ENCODE results near the gene TERT. TPM values are rescaled to one million over a fixed set of nuclear protein-coding genes. Genes with fewer than 3 reads are reported as not detected.
"Not testable (repeated sequence)": the region's sequence is repeated elsewhere in the genome, so short reads cannot be mapped to it uniquely, and the experiment has no call there.

Gene TERT
- total RNA-seq, 1 donor from 2014 or later = not detected

DNA sequence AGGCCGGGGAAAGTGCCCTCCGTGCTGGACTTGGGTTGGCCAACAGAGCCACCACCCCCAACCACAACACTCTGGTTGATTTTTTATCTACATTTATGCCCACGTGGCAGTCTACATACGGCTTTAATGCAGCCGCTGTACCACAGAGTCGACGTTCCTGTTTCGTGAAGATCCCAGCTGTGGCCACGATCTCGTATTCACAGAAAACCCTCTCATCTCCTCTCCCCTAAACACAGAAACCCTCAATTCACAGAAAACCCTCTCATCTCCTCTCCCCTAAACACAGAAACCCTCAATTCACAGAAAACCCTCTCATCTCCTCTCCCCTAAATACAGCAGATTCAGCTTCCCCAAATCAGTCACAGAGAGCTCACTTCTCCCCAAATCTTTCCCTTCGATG, 65.8 kb downstream of the TERT start:
- intact Hi-C loops (cut with micrococcal nuclease); DNase-seq; ATAC-seq: not testable (repeated sequence)

DNA sequence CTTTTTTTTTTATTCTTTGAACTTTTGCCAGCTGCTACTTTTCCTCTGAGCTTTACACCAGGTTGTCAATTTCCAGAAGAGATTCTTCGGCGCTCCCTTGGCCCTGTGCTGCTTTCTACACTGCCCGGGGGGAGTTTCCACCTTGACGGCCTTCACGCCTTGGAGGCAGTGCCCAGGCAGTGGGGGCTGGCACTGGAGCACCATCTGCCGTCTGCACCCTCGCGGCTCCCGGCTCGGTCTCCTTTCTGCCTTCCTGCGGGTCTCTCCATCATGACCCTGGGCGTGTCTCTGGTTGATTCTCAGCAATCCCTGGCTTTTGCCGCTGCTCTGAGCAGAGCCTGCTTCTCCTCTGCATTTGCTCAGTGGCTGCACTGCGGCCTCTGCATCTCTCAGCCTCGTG, 66.7 kb downstream of the TERT start:
- DNase-seq (no peak), ATAC-seq (no peak)
- intact Hi-C loops (cut with micrococcal nuclease) = no loop called here

DNA sequence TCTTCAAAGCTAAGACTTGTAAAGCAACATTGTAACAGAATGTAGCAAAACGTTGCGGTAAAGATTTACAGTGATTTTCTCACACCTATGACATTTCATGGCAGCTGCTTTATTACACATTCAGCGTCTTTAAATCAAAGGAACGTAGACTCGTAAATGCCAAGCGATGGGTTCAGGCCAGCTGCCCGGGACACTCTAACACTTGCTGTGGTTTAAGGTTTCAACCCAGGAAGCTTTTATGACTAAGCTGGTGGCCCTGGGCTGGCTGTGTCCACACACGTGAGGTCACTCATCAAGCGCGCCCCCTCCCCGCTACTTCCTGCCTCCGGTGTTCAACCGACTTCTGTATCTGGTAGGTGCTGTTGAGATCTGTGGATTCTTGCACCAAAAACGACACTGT, 67.2 kb downstream of the TERT start:
- DNase-seq (no peak), ATAC-seq (no peak)
- intact Hi-C loops (cut with micrococcal nuclease) = no loop called here

DNA sequence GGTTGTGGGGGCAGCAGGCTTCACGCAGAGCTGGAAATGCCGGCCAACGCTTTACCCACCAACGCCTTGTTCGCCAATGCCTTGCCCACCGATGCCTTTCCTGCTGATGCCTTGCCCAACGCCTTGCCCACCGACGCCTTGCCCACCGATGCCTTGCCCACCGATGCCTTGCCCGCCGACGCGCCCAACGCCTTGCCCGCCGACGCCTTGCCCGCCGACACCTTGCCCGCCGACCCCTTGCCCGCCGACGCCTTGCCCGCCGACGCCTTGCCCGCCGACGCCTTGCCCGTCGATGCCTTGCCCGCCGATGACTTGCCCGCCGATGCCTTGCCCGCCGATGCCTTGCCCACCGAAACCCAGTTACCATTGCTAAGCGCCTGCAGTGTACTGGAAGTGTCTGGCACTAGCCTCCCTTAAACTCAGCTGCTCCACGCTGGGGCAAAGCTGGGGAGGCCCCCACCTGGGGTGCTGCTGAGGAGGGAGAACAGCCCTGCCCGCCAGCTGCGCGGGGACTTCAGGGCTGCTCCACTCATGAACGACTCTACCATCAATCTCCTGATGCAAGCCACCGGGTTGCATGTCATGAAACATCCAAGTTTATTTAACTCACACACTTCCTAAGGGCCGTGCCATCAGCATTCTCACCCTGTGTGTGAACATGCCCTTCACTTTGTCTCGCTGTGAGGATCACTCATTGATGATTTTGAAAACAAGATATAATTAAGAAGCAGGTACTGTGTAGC, 67.9 kb downstream of the TERT start:
- intact Hi-C loops (cut with micrococcal nuclease) = no loop called here
- DNase-seq (no peak), ATAC-seq (no peak)

DNA sequence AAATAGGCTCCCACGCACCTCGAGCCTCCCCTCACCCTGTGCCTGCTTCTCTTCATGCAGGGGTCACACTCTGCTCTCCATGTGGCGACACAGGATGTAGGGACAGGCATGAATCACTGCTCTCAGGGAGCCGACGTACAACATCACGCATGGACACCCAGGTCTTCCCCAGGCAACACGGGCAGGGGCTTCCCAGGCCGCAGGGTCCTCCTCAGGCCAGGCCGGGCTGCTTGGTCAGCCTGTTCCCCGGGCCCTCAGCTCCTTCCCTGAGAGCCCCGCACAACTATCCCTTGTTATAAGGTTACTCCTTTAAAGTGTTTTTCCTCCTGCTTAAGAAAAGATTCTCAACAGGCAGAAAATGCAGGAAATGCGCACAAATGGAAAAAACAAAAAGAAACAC, 68.6 kb downstream of the TERT start:
- no peak for ATAC-seq
- intact Hi-C loops (cut with micrococcal nuclease) = no loop called here
- no peak for DNase-seq

DNA sequence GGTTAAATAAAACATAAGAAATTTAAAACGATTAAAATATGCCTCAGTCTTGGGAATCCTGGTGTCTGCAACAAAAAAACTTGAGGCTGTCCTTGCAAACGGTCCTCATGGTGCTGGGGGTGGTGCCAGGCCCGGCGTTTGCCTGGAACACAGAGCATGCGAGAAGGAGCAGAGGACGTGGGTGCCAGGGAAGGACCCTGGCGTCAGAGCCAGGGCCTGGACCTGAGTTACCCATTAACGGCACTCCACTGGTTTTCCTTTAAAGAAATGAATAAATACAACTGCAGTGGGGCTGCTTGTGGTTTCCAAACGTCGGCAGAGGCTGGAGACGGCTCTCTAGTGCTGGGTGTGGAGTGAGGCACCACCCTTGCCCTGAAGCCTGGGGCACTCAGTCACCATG, 69.8 kb downstream of the TERT start, which contains the start of gene SLC6A18:
Gene SLC6A18, plus strand, starts transcription at position 301 of the 400 bp plus-strand sequence. Its CDS starts 97 bp downstream, at position 398.
- DNase-seq = no peak
- no peak for ATAC-seq
- intact Hi-C loops (cut with micrococcal nuclease) = no loop called here

DNA sequence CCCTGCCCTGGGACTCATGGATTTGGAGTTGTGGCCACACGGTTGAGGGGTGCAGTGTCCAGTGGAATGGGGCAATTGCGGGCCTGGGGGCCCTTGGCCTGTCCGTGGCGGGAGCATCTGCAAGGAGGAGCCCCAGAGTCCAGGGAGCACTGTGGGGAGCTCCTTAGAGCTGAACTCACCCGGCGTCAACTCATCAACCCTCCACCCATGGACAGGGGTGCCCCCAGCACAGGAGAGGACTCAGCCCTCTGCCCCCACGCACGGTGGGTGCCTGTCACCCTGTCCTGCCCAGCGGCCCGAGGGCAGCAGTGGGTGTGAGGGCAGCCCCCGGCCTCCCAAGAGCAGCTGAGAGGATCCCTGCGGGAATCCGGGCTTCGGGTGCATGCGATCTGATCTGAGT, 70.2 kb downstream of the TERT start:
- ATAC-seq (no peak), DNase-seq (no peak)
- intact Hi-C loops (cut with micrococcal nuclease) = no loop called here

DNA sequence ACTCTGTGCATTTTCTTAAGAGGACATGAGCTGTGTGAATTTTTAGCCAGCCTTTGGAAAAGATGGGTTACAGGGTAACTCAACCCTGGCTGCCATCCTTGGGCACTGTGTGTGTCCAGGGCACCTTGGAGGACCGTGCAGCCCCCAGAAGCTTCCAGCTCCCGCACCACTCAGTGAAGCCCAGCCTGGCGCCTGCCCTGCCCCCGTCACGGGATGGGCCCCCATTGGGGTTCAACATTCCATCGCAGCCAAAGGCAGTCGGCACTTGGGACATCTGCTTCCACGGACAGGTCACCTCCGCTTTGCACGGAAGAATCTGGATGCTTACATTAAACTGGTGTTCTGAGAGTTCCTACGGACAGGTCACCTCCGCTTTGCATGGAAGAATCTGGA, 71.6 kb downstream of the TERT start:
- no peak for DNase-seq
- intact Hi-C loops (cut with micrococcal nuclease) = no loop called here
- no peak for ATAC-seq

DNA sequence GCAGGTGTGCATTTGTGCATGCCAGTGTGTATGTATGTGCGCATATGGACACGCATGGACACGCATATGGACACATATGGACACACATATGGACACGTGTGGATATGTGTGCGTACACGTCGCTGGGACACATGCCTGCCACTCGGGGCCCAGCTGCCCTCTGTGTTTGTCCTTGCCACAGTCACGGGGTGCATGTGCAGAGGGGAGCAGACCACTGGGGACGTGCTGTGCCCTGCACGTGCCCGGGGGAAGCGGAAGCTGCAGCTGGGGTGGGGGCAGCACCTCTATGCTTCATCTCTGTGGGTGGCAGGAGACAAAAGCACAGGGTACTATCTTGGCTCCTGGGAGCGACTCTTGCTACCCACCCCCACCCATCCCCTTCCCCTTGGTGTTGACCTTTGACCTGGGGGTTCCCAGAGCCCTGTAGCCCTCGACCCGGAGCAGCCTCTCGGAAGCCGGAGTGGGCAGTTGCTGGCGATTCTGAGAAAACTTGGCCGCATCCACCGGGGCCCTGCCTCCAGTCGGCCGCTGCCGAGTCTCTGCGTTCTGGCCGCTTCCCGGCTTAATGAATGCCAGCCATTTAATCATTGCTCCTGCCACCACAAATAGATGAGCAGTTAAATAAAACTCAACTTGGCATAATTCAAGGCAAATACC, 72.1 kb downstream of the TERT start:
- DNase-seq = no peak
- intact Hi-C loops (cut with micrococcal nuclease) = no loop called here
- no peak for ATAC-seq

DNA sequence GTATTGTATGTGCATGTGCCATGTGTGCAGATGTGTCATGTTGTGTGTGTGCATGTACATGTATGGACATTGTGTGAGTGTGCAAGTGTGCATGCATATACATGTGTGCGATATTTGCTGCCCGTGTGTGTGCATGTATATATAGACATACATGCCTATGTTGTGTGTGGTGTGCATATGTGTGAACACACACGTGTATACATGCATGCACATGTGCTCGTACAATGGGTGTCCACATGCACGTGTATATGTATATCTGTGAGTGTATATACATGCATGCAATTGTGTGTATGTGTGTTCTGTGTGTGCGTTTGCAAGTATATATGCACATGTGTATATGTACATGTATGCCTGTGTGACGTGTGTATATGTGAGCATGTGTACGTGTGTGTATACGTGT, 72.7 kb downstream of the TERT start:
- no peak for DNase-seq
- no peak for ATAC-seq
- intact Hi-C loops (cut with micrococcal nuclease) = no loop called here

DNA sequence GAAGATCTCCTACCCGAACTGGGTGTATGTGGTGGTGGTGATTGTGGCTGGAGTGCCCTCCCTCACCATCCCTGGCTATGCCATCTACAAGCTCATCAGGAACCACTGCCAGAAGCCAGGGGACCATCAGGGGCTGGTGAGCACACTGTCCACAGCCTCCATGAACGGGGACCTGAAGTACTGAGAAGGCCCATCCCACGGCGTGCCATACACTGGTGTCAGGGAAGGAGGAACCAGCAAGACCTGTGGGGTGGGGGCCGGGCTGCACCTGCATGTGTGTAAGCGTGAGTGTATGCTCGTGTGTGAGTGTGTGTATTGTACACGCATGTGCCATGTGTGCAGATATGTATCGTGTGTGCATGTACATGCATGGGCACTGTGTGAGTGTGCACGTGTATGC, 73.1 kb downstream of the TERT start:
- intact Hi-C loops (cut with micrococcal nuclease) = no loop called here
- no peak for DNase-seq
- ATAC-seq = no peak

DNA sequence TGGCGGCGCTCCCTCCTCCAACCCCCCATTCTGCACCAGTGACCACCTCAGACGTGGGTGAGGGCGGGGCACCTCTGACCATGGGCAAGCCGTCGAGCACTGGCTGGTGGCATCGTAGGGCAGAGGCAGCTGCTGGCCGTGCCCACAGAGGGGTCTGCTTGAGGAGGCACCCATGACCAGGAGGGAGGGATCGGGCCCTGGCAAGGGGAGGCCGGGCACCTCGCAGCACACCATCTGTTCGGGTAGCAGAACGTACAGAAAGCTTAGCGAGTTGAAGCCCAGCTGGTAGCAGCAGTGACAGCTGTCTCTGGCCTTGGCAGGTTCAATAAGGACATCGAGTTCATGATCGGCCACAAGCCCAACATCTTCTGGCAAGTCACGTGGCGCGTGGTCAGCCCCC, 74.0 kb downstream of the TERT start:
- intact Hi-C loops (cut with micrococcal nuclease) = no loop called here
- no peak for DNase-seq
- ATAC-seq = no peak

DNA sequence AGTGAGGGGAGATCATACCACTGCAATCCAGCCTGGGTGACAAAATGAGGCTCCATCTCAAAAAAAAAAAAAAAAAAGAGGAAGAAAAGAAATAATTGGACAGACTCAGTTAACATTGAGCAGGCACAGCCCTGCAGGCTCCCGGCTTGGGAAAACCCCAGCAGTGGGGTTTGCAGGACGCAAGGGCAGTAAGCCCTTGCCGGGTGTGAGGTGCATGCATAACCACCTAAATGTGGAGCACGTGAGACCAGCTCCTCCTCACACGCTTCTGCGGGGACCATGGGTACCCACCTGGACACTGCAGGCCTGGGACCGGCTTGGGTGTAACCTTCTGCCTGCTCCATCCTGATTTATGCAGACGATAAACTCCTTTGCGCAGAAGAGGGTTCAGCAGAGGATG, 74.5 kb downstream of the TERT start:
- intact Hi-C loops (cut with micrococcal nuclease) = no loop called here
- ATAC-seq (no peak), DNase-seq (no peak)

DNA sequence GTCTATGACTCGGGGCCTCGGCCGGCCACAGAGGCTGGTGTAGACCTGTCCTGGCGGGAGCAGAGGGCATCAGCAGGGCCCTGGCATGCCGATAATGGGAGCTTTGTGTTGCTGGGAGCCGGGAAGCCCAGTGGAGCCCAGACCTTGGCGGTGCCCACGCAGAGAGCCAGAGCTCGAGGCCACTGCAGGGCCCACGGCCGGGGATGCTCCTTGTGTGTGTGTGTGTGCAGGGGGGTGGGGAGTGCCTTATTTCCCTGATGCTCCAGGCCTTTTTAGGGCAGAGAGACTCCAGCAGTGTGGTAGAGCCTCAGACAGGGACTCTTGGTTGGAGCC, 75.1 kb downstream of the TERT start:
- no peak for ATAC-seq
- DNase-seq = no peak
- intact Hi-C loops (cut with micrococcal nuclease) = no loop called here

DNA sequence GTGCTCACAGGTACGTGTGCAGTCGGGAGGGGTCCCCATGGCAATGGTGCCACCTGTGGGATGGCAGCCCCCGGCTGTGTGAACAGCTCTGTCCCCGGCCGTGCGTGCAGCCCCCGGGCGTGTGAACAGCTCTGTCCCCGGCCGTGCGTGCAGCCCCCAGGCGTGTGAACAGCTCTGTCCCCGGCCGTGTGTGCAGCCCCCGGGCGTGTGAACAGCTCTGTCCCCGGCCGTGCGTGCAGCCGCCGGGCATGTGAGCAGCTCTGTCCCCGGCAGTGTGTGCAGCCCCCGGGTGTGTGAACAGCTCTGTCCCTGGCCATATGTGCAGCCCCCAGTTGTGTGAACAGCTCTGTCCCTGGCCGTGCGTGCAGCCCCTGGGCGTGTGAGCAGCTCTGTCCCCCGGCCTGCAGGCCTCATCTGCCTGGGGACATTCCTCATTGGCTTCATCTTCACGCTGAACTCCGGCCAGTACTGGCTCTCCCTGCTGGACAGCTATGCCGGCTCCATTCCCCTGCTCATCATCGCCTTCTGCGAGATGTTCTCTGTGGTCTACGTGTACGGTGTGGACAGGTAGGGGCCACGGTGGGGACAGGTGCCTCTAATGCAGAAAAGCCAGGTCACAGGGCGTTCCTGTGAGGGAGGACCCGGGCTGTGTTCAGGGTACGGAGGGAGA, 75.6 kb downstream of the TERT start:
- intact Hi-C loops (cut with micrococcal nuclease) = no loop called here
- ATAC-seq (no peak), DNase-seq (no peak)

DNA sequence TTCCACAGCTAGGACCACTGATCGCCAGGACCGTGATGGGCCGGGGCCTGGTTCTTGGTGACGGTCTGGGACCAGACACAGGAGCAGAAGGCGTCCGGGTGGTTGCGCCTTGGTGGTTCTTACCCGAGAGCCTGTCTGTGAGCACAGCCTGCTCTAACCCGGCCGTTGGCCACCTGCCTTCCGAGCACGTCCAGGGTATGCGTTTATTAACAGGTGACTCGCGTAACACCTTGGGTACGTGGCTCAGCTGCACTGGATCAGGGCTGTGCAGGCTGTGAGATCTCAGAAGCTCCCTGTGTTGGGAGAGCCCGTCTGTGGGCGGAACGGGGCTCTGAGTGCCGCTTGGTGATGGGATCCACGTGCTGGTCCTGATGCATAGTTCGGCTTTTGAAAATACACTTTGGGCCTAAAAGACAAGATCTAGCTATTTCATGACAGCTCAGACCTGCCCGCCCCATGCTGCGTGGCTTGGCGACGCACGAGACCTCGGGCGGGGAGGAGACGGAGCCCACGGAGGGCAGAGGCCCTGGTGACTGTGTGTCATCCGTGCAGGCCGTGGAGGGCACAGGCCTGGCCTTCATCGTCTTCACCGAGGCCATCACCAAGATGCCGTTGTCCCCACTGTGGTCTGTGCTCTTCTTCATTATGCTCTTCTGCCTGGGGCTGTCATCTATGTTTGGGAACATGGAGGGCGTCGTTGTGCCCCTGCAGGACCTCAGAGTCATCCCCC, 76.4 kb downstream of the TERT start:
- DNase-seq (no peak), ATAC-seq (no peak)
- intact Hi-C loops (cut with micrococcal nuclease) = no loop called here

DNA sequence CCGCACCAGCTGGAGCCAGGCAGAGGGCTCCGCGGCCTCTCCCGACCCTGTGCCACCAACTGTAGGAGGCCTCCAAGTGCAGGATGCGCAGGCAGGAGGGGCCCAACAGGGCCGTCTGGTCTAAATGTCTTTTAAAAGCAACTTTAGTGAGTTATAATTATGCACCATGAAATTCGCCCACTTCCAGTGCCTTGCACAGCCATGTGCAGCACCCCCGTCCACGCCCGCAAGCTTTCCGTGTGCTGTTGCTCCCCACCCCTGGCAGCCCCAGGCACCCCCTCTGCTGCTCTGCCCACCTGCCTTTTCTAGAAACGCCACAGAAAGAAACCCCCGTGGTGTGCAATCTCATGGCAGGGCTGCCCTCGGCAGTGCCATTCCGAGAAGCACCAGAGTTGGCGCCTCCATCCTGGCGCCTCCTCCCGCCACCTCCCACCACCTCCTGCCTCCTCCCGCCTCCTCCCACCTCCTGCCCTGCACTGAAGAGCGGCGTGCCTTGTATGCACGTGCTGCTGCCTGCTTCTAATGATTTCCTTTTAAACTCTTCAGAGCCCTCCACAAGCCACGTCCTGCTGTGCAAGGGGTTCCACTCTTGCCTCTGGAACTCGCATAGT, 77.2 kb downstream of the TERT start:
- no peak for DNase-seq
- no peak for ATAC-seq
- intact Hi-C loops (cut with micrococcal nuclease) = no loop called here

DNA sequence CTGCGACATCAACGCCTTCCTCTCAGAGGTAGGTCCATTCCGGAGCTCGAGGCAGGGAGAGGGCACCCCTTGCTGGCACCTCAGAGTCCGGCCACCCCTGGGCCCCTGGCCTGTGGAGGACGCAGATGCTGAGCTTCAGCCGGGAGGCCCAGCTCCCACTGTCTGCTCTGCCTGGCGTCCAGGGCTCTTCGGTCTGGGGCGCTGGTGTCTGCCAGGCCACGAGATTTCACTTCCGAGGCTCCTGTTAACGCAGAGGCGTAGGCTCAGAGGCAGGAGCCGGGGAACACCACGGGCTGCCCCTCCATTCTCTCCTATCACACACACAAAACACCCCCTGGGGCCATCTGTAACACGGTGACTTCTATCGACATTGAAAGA, 78.0 kb downstream of the TERT start:
- no peak for ATAC-seq
- no peak for DNase-seq
- intact Hi-C loops (cut with micrococcal nuclease) = no loop called here

DNA sequence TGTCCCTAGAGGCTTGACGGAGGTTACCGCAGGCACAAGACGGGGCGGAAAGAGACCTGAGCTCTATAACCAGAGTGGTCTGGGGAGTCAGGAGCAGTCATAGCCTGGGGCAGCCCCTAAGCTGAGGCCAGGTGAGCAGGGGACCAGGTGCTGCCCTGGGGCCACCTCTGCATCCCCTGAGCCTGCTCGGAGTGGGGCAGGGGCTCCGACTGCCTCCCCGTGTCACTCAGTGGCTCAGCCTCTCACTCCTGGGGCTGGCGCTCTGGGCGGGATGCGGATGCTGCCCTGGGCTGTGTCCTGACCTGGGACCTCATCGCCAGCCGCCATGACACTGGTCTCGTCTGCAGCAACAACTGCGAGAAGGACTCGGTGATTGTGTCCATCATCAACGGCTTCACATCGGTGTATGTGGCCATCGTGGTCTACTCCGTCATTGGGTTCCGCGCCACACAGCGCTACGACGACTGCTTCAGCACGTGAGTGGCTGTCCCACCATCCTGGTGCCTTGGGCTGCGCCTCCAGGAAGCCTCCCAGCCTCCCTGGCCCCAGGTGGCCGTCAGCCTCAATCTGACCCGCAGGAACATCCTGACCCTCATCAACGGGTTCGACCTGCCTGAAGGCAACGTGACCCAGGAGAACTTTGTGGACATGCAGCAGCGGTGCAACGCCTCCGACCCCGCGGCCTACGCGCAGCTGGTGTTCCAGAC, 78.5 kb downstream of the TERT start:
- intact Hi-C loops (cut with micrococcal nuclease) = no loop called here
- DNase-seq = no peak
- no peak for ATAC-seq

Data from left ventricle myocardium superior (tissue), 1 donor.